H1 (cell line): Measurements from ENCODE around the gene RRBP1.

ENCODE experiments used
- ATF2 ChIP-seq: IDR thresholded peaks from 2 replicates; pipeline ENCODE4 v1.6.1; 2012; ENCODE audit warnings: low read length, inconsistent platforms
- BRCA1 ChIP-seq: IDR thresholded peaks from 2 replicates; pipeline ENCODE4 v1.6.1; 2012; ENCODE audit warnings: low read depth, low read length, improper control_type of control experiment
- CHD2 ChIP-seq: IDR thresholded peaks from 2 replicates; pipeline ENCODE4 v1.6.1; 2012; ENCODE audit warnings: low read length, improper control_type of control experiment
- CTCF ChIP-seq, 3 experiments: IDR thresholded peaks; 1 replicate in 2 of 3; 2 replicates in 1 of 3; pipeline versions ENCODE4 v1.5.1 to v1.6.1; 2011; ENCODE audit warnings: low read length in 3 of 3, mild to moderate bottlenecking in 3 of 3, inconsistent platforms in 2 of 3, low read depth in 1 of 3, moderate library complexity in 1 of 3; ENCODE audit not compliant: insufficient read depth in 1 of 3; ENCODE audit errors: control extremely low read depth in 1 of 3
- EP300 ChIP-seq, 2 experiments: IDR thresholded peaks; 1 replicate in 1 of 2; 2 replicates in 1 of 2; pipeline ENCODE4 v1.6.1; 2011 to 2012; ENCODE audit warnings: low read depth in 2 of 2, low read length in 2 of 2, mild to moderate bottlenecking in 2 of 2, borderline replicate concordance in 1 of 2, inconsistent platforms in 1 of 2, moderate library complexity in 1 of 2
- GABPA ChIP-seq: IDR thresholded peaks from 2 replicates; pipeline ENCODE4 v1.6.1; 2011; ENCODE audit warnings: mild to moderate bottlenecking, low read length, moderate library complexity, borderline replicate concordance; ENCODE audit not compliant: insufficient read depth
- JUN ChIP-seq: IDR thresholded peaks from 2 replicates; pipeline ENCODE4 v1.6.1; 2011; ENCODE audit warnings: low read depth, mild to moderate bottlenecking, improper control_type of control experiment, low read length
- POLR2A ChIP-seq, 2 experiments: IDR thresholded peaks; 1 replicate in 1 of 2; 2 replicates in 1 of 2; pipeline ENCODE4 v1.6.1; 2011; ENCODE audit warnings: low read depth in 2 of 2, low read length in 2 of 2, mild to moderate bottlenecking in 2 of 2; ENCODE audit errors: control extremely low read depth in 1 of 2
- POLR2AphosphoS5 ChIP-seq: IDR thresholded peaks from 2 replicates; pipeline ENCODE4 v1.6.1; 2011; ENCODE audit warnings: low read depth, low read length
- SIN3A ChIP-seq, 2 experiments: IDR thresholded peaks in 1 of 2; conservative IDR thresholded peaks in 1 of 2; 2 replicates each; pipeline ENCODE4 v1.6.1; 2011 to 2012; ENCODE audit warnings: low read length in 2 of 2, improper control_type of control experiment in 1 of 2, low read depth in 1 of 2, mild to moderate bottlenecking in 1 of 2
- SUZ12 ChIP-seq: fragments of 200-600 bp; sonication (generic); IDR thresholded peaks from 2 replicates; pipeline ENCODE4 v1.6.1; 2012; ENCODE audit warnings: mild to moderate bottlenecking, inconsistent platforms, low read length, moderate library complexity, mixed read lengths
- ZNF274 ChIP-seq: IDR thresholded peaks from 2 replicates; pipeline ENCODE4 v1.7.0; 2012; ENCODE audit warnings: low read length, borderline replicate concordance; ENCODE audit errors: extremely low read depth

GRCh38 chr20:17602493-17602892 lies 79.5 kb downstream of the RRBP1 start:
- TF ChIP-seq POLR2A (IDR thresholded peaks at IDR 0.05; ENCODE audit: control extremely low read depth in 1 of 2, low read depth in 2 of 2, low read length in 2 of 2): no peak
- no peak for TF ChIP-seq CTCF (IDR thresholded peaks at IDR 0.05; ENCODE audit: control extremely low read depth in 1 of 3, insufficient read depth in 1 of 3, low read depth in 1 of 3, low read length in 3 of 3)
- TF ChIP-seq ATF2: no peak
- no peak for TF ChIP-seq SIN3A (conservative IDR thresholded peaks at IDR 0.05 in 1 of 2, IDR thresholded peaks at IDR 0.05 in 1 of 2; ENCODE audit: low read depth in 1 of 2, low read length in 2 of 2)
- no peak for TF ChIP-seq ZNF274
- TF ChIP-seq JUN: no peak
- no peak for TF ChIP-seq EP300 (IDR thresholded peaks at IDR 0.05; ENCODE audit: borderline replicate concordance in 1 of 2, low read depth in 2 of 2, low read length in 2 of 2)
- TF ChIP-seq BRCA1: no peak
- TF ChIP-seq CHD2: no peak
- no peak for TF ChIP-seq POLR2AphosphoS5
- TF ChIP-seq GABPA: no peak
- TF ChIP-seq SUZ12: no peak
